Measurements from ENCODE around the gene LAMTOR5. TPM values are rescaled to one million over a fixed set of nuclear protein-coding genes. Genes with fewer than 3 reads are reported as not detected.

The LAMTOR5 gene
- total and polyA plus RNA-seq, 2 of the 4 experiments (the other 2 are of a cell fraction): 159 to 369 TPM

- in situ Hi-C loops (cut with MboI; ENCODE audit: low sequenced_read_pairs): no loop called here
- no peak overlapping the region for H3K4me3 ChIP-seq (ENCODE audit: insufficient read depth, low read depth, low read length)
- no peaks in the 10 kb centered on the region for H3K9me3 ChIP-seq (ENCODE audit: control insufficient read depth, insufficient read depth, low read length)
- H3K4me1 ChIP-seq (ENCODE audit: control insufficient read depth, insufficient read depth, low read length): peaks cover 6% of the 10 kb centered on the region; the same call in 1 of the 2 replicates
- H3K9ac ChIP-seq (ENCODE audit: low read depth, low read length): no peak overlapping the region
- H2BK20ac ChIP-seq (ENCODE audit: low read depth, low read length): no peak overlapping the region
- ATAC-seq (ENCODE audit: low read depth) (no peak), DNase-seq (peak; percentile 17)
- no TSS peak for BruUV-seq (replicated peaks)
- intact Hi-C loops (cut with micrococcal nuclease): no loop called here
- no peak overlapping the region for H2BK5ac ChIP-seq (ENCODE audit: low read depth, low read length, poor library complexity, severe bottlenecking)
- H4K5ac ChIP-seq (ENCODE audit: low read depth, low read length): no peak overlapping the region
- H4K91ac ChIP-seq (ENCODE audit: insufficient read depth, low read depth, low read length): no peak overlapping the region
- H2AK9ac ChIP-seq (replicated peaks; ENCODE audit: low read depth, low read length, poor library complexity): no peak overlapping the region
- H3K4ac ChIP-seq (ENCODE audit: low read depth, low read length): no peak overlapping the region
- dilution Hi-C loops (cut with HindIII; ENCODE audit: low sequenced_read_pairs, unreplicated experiment): no loop called here
- H3K14ac ChIP-seq (replicated peaks; ENCODE audit: low read depth, low read length): no peak overlapping the region
- H2AFZ ChIP-seq (replicated peaks; ENCODE audit: low read length, poor library complexity): no peak overlapping the region
- H2BK15ac ChIP-seq (ENCODE audit: low read depth, low read length): no peak overlapping the region
- H4K20me1 ChIP-seq (ENCODE audit: insufficient read depth, low read length): no peaks in the 10 kb centered on the region
- no peak overlapping the region for H3K27ac ChIP-seq (ENCODE audit: insufficient read depth, low read length)
- TF ChIP-seq CEBPB (IDR thresholded peaks at IDR 0.05; ENCODE audit: low read depth, low read length) (no peak), ELK1 (IDR thresholded peaks at IDR 0.05; ENCODE audit: borderline replicate concordance, low read depth, low read length) (no peak), POLR2A (IDR thresholded peaks at IDR 0.05; ENCODE audit: low read depth, low read length) (no peak), FOS (IDR thresholded peaks at IDR 0.05; ENCODE audit: low read depth, low read length) (no peak), BHLHE40 (IDR thresholded peaks at IDR 0.05; ENCODE audit: low read depth, low read length) (no peak), CTCF (conservative IDR thresholded peaks at IDR 0.05; ENCODE audit: low read depth, low read length) (no peak), SMC3 (IDR thresholded peaks at IDR 0.05; ENCODE audit: low read depth, low read length) (no peak), NFE2L2 (IDR thresholded peaks at IDR 0.05; ENCODE audit: low read depth, low read length) (no peak), RCOR1 (IDR thresholded peaks at IDR 0.05; ENCODE audit: insufficient replicate concordance, low read length) (no peak), MAZ (IDR thresholded peaks at IDR 0.05; ENCODE audit: borderline replicate concordance, low read depth, low read length) (no peak), CHD1 (IDR thresholded peaks at IDR 0.05; ENCODE audit: low read depth, low read length) (no peak), RFX5 (IDR thresholded peaks at IDR 0.05; ENCODE audit: low read depth, low read length) (no peak), RAD21 (IDR thresholded peaks at IDR 0.05; ENCODE audit: low read length) (no peak), MAFK (IDR thresholded peaks at IDR 0.05; ENCODE audit: low read depth, low read length) (no peak), MXI1 (IDR thresholded peaks at IDR 0.05; ENCODE audit: borderline replicate concordance, low read depth, low read length) (no peak), USF2 (IDR thresholded peaks at IDR 0.05; ENCODE audit: low read depth, low read length) (no peak)
- H3K23ac ChIP-seq (ENCODE audit: low read depth, low read length): no peak overlapping the region
- ChIA-PET POLR2A (ENCODE audit: unreplicated experiment) (no interaction called here), CTCF (interaction anchor here (1.0 kb wide), 1 partner anchor 240 kb away, joined by 3 read pairs; no protein-coding TSS in a partner anchor)
- no peak overlapping the region for H2BK120ac ChIP-seq (ENCODE audit: low read depth, low read length)
- peaks cover 33% of the 10 kb centered on the region for H3K27me3 ChIP-seq (ENCODE audit: control insufficient read depth, insufficient read depth, low read length)
- H3K9me1 ChIP-seq (ENCODE audit: insufficient read depth, low read length): no peaks in the 10 kb centered on the region
- no peaks in the 10 kb centered on the region for H3K36me3 ChIP-seq (ENCODE audit: control insufficient read depth, insufficient read depth, low read length)
- H2AK5ac ChIP-seq (ENCODE audit: low read depth, low read length): no peak overlapping the region
- no peak overlapping the region for H4K8ac ChIP-seq (ENCODE audit: low read depth in 2 of 2, low read length in 2 of 2)
- H3K4me2 ChIP-seq (ENCODE audit: low read depth, low read length): no peak overlapping the region
- no peak overlapping the region for H3K18ac ChIP-seq (ENCODE audit: low read depth, low read length)
- WGBS, 2 experiments (ENCODE audit: extremely low coverage in 2 of 2, insufficient read length in 1 of 2): no CpG with 5 or more reads among the region's 7 CpGs
- H3K56ac ChIP-seq (ENCODE audit: extremely low read depth, insufficient read depth, low read length): no peak overlapping the region
- H3K79me1 ChIP-seq (ENCODE audit: low read depth in 1 of 2, low read length in 2 of 2): no peaks in the 10 kb centered on the region
Measured at GRCh38 chr1:110436635-110437034, 29.1 kb upstream of the LAMTOR5 start.
